ENCODE measurements around the gene RUSC1.

DNA sequence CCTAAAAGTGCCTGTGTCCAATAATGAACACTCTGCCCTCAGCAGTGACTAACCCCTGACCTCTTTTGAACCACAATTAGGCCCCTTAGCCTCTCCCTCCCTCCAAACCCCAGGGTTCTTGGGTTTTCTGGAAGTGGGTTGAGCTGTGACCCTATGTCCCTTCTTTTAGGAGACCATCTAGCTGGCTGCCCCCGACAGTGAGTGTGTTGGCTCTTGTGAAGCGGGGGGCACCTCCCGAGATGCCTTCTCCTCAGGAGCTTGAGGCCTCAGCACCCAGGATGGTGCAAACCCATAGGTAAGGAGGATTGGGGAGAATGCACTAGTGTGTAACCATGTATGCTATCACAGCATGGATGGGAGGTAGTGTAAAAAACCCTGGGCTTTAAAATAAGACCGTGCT lies 7.3 kb downstream of the RUSC1 start:
- no peak for TF ChIP-seq POLR2AphosphoS5 (IDR thresholded peaks at IDR 0.05; ENCODE audit: insufficient read depth, low read depth, low read length)
- no peak for TF ChIP-seq CTCF (IDR thresholded peaks at IDR 0.05; ENCODE audit: extremely low read depth in 1 of 2, insufficient read depth in 1 of 2, low read depth in 1 of 2, low read length in 2 of 2)
- TF ChIP-seq EZH2 (IDR thresholded peaks at IDR 0.05; ENCODE audit: borderline replicate concordance, low read depth, low read length, severe bottlenecking) = no peak
- no peak for TF ChIP-seq POLR2A (IDR thresholded peaks at IDR 0.05; ENCODE audit: low read depth, low read length)
- no peak for TF ChIP-seq MAX (IDR thresholded peaks at IDR 0.05; ENCODE audit: insufficient read depth, insufficient read length)
- no peak for TF ChIP-seq JUN (IDR thresholded peaks at IDR 0.05; ENCODE audit: borderline replicate concordance, insufficient read depth, insufficient read length, low read depth)
- TF ChIP-seq FOS (IDR thresholded peaks at IDR 0.05; ENCODE audit: borderline replicate concordance, insufficient read depth, low read length) = no peak

All from endothelial cell of umbilical vein (primary cell).